Activated naive CD4-positive, alpha-beta T cell treated with anti-CD3 and anti-CD28 coated beads, Interleukin-2, amount 10 ng/mL, durations not matched to agents 7 days and 5 days (primary cell): ENCODE data around the gene ST3GAL3.

Experiments used
- CTCF ChIA-PET: fragments of 350-600 bp; sonication (Branson Sonifier 250); formaldehyde crosslinking; loops from one replicate; lab custom pipeline; 2021; ENCODE audit warnings: antibody characterized with exemption; lab: Charles Lee
- DNase-seq: peaks from one replicate; pipeline ENCODE4 v3.0.0-alpha.2; 2020
- H3K27ac Mint-ChIP-seq: one replicate; pipeline ENCODE4 v1.8.0; 2021; ENCODE audit warnings: mild to moderate bottlenecking, moderate library complexity, mixed read lengths
- H3K27me3 Mint-ChIP-seq: one replicate; pipeline ENCODE4 v1.8.0; 2021; ENCODE audit warnings: mild to moderate bottlenecking, mixed read lengths
- H3K36me3 Mint-ChIP-seq: one replicate; pipeline ENCODE4 v1.8.0; 2021; ENCODE audit warnings: mixed read lengths
- H3K4me1 Mint-ChIP-seq: one replicate; pipeline ENCODE4 v1.8.0; 2021; ENCODE audit warnings: mixed read lengths
- H3K4me3 Mint-ChIP-seq: one replicate; pipeline ENCODE4 v1.8.0; 2021; ENCODE audit warnings: mild to moderate bottlenecking, moderate library complexity, mixed read lengths
- H3K9me3 Mint-ChIP-seq: one replicate; pipeline ENCODE4 v1.8.0; 2021; ENCODE audit warnings: mixed read lengths

Gene ST3GAL3

GRCh38 chr1:43947874-43948437 is 240.6 kb downstream of the ST3GAL3 start:
- peaks cover 45% of the 10 kb centered on the region for H3K4me1 Mint-ChIP-seq

DNA sequence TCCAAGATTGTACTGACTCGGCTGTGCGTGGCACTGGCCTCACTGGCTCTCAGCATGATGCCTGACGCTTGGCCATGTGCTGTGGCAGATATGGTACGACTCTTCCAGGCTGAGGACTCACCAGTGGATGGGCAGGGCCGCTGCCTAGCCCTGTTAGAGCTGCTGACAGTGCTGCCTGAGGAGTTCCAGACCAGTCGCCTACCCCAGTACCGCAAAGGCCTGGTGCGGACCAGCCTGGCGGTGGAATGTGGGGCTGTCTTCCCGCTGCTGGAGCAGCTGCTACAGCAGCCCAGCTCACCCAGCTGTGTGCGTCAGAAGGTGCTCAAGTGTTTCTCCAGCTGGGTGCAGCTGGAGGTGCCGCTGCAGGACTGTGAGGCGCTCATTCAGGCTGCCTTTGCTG is 242.3 kb downstream of the ST3GAL3 start:
- Mint-ChIP-seq H3K27me3 (no peaks in the 10 kb centered on the region), H3K36me3 (peaks cover 12% of the 10 kb centered on the region), H3K4me1 (peaks cover 39% of the 10 kb centered on the region), H3K9me3 (no peaks in the 10 kb centered on the region), H3K4me3 (no peak overlapping the region), H3K27ac (no peak overlapping the region)
- CTCF ChIA-PET = interaction anchor here (1.2 to 9.3 kb wide), 3 partner anchors 15 to 186 kb away, joined by 5 to 105 read pairs (median 8); partner anchors contain the start of gene ARTN
- DNase-seq = no peak

More at GRCh38 chr1:43947874-43948437, 240.6 kb downstream of the ST3GAL3 start:
- Mint-ChIP-seq H3K27me3 (no peaks in the 10 kb centered on the region), H3K27ac (peak overlapping the region; percentile 91), H3K36me3 (peaks cover 12% of the 10 kb centered on the region), H3K4me3 (peak overlapping the region; percentile 92), H3K9me3 (no peaks in the 10 kb centered on the region)
- DNase-seq = no peak
- CTCF ChIA-PET = interaction anchor here (0.8 to 9.3 kb wide), 3 partner anchors 13 to 185 kb away, joined by 4 to 105 read pairs (median 5); partner anchors contain the start of gene ARTN

DNA sequence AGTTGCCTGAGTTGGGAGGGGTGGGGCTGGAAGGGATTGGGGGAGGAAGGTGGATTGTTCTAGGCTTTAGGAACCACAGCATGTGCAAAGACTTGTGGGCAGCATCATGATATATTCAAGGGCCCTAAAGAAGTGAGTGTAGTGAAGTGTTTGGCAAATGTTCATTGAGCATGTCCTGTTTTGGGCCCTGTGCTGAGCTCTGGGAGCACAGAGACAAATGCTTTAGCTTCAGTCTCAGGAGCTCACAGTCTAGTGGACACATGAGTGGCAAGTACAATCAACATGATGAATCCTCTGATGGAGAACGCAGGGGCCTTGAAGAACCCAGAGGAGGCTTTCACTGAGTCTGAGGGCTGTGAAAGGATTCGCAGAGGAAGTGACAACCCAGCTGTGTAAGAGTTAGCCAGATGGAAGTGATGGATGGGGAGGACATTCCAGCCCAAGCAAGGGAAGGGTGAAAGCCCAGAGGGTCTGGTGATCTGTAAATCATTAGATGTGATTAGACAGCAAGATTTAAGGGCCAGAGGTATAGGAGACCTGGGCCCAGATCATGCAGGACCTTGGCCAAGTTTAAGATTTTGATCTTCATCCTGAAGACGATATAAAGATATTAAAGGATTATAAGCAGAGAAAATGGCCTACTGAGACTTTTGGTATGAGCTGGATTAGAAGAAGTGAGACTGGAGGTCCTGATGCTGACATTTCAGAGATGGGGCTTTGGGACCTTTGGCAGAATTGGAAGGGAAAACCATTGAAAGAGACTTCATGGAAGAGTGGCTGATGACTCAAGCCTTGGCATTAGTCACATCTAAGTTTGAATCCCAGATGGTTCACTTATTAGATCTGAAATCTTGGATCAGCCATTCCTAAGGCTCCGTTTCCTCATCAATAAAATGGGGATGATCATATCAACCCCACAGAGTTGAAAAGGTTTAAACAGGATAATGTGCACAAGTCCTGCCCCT is 244.0 kb downstream of the ST3GAL3 start:
- Mint-ChIP-seq H3K4me3 (no peak overlapping the region), H3K9me3 (no peaks in the 10 kb centered on the region), H3K36me3 (peaks cover 10% of the 10 kb centered on the region), H3K27ac (no peak overlapping the region), H3K4me1 (peaks cover 24% of the 10 kb centered on the region), H3K27me3 (no peaks in the 10 kb centered on the region)
- CTCF ChIA-PET = interaction anchor here (0.6 to 9.3 kb wide), 3 partner anchors 17 to 188 kb away, joined by 3 to 105 read pairs (median 8); partner anchors contain the start of gene ARTN
- no peak for DNase-seq

GRCh38 chr1:43952731-43953346 is 245.5 kb downstream of the ST3GAL3 start:
- DNase-seq = no peak
- H3K4me1 Mint-ChIP-seq = peaks cover 17% of the 10 kb centered on the region
- H3K27me3 Mint-ChIP-seq = no peaks in the 10 kb centered on the region
- no peak overlapping the region for H3K4me3 Mint-ChIP-seq
- H3K9me3 Mint-ChIP-seq = no peaks in the 10 kb centered on the region
- H3K36me3 Mint-ChIP-seq = peaks cover 12% of the 10 kb centered on the region
- no peak overlapping the region for H3K27ac Mint-ChIP-seq
- CTCF ChIA-PET = interaction anchor here (1.2 kb wide), 1 partner anchor 84 kb away, joined by 4 read pairs; no protein-coding TSS in a partner anchor

DNA sequence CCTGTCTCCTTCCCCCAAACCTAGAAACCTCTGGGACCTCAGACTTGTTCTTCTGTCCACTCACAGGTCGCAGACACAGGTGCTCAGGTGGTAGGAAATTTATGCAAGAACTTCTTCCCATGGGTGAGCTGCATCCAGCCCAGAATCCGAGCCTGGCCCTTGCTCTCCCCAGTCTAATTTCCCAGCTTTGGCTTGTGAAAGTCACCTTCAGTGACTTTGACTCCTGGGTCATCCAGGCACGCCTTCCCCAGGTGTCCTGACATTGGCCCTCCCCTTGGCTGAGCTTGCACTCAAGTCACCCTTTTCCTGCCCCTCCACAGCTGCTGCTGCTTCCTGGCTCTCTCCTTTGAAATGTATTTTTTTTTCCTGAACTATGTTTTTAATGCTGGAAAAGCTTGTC is 246.0 kb downstream of the ST3GAL3 start:
- Mint-ChIP-seq H3K27ac (no peak overlapping the region), H3K4me3 (no peak overlapping the region), H3K36me3 (peaks cover 14% of the 10 kb centered on the region), H3K4me1 (peaks cover 12% of the 10 kb centered on the region), H3K27me3 (no peaks in the 10 kb centered on the region), H3K9me3 (no peaks in the 10 kb centered on the region)
- CTCF ChIA-PET = interaction anchor here (1.2 to 2.9 kb wide), 2 partner anchors 19 to 83 kb away, joined by 4 to 15 read pairs; no protein-coding TSS in a partner anchor
- DNase-seq = no peak

DNA sequence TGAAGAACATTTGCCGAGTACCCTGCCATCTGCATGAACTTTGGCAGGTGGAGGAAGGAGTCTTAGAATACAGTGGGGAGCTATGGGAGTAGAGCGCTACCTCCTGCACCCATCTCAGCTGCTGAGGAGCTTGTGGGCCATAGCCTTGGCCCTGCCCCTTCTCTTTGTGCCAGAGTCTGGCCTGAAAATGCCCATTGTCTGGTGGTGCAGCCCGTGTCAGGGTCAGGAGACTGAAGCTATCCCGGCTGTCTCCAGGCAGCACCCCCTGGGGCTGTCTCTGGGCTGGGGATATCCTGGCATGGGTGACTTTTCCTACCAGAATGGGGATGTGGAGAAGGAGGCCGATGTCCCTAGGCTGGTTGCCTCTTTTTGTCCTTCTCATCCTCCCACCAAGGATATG is 246.7 kb downstream of the ST3GAL3 start:
- Mint-ChIP-seq H3K9me3 (no peaks in the 10 kb centered on the region), H3K36me3 (peaks cover 17% of the 10 kb centered on the region), H3K27ac (no peak overlapping the region), H3K27me3 (no peaks in the 10 kb centered on the region), H3K4me3 (no peak overlapping the region), H3K4me1 (peaks cover 7% of the 10 kb centered on the region)
- DNase-seq = no peak
- CTCF ChIA-PET = interaction anchor here (1.2 to 2.9 kb wide), 2 partner anchors 19 to 83 kb away, joined by 4 to 15 read pairs; no protein-coding TSS in a partner anchor

- no peak for DNase-seq
- H3K36me3 Mint-ChIP-seq = peaks cover 9% of the 10 kb centered on the region
- H3K4me3 Mint-ChIP-seq = no peak overlapping the region
- H3K27ac Mint-ChIP-seq = no peak overlapping the region
- CTCF ChIA-PET = interaction anchor here (1.2 to 2.9 kb wide), 3 partner anchors 10 to 22 kb away, joined by 3 to 15 read pairs (median 5); partner anchors contain the start of gene IPO13
- H3K9me3 Mint-ChIP-seq = no peaks in the 10 kb centered on the region
- no peaks in the 10 kb centered on the region for H3K27me3 Mint-ChIP-seq
- H3K4me1 Mint-ChIP-seq = no peaks in the 10 kb centered on the region
These were observed 248.9 kb downstream of the ST3GAL3 start for GRCh38 chr1:43956234-43956633.

DNA sequence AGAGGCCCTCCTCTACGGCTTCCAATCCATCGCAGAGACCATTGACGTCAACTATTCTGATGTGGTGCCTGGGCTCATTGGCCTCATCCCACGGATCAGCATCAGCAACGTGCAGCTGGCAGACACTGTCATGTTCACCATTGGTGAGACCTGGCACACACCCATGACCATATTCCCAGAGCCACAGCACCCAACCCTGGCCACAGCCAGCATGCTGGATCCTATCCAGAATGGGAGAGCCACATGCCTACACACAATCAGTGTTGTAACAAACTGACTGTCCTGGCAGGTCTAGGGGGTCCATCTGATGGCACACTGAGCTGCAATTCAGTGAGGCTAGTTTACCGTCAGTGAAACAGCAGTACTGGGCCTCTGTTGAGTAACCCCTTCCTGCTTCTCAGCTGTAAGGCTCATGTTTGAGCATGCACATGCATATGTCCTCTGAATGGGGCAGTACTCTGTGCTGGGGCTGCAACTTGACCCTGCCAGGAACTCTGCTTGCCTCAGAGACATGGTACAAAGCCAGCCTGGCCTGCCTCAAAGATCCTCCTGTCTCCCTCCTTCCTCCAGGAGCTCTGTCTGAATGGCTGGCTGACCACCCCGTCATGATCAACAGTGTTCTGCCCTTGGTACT is 250.2 kb downstream of the ST3GAL3 start:
- Mint-ChIP-seq H3K4me1 (no peaks in the 10 kb centered on the region), H3K27ac (no peak overlapping the region), H3K27me3 (no peaks in the 10 kb centered on the region), H3K36me3 (peaks cover 13% of the 10 kb centered on the region), H3K4me3 (no peak overlapping the region), H3K9me3 (no peaks in the 10 kb centered on the region)
- CTCF ChIA-PET = interaction anchor here (2.1 kb wide), 1 partner anchor 23 kb away, joined by 5 read pairs; no protein-coding TSS in a partner anchor
- no peak for DNase-seq

DNA sequence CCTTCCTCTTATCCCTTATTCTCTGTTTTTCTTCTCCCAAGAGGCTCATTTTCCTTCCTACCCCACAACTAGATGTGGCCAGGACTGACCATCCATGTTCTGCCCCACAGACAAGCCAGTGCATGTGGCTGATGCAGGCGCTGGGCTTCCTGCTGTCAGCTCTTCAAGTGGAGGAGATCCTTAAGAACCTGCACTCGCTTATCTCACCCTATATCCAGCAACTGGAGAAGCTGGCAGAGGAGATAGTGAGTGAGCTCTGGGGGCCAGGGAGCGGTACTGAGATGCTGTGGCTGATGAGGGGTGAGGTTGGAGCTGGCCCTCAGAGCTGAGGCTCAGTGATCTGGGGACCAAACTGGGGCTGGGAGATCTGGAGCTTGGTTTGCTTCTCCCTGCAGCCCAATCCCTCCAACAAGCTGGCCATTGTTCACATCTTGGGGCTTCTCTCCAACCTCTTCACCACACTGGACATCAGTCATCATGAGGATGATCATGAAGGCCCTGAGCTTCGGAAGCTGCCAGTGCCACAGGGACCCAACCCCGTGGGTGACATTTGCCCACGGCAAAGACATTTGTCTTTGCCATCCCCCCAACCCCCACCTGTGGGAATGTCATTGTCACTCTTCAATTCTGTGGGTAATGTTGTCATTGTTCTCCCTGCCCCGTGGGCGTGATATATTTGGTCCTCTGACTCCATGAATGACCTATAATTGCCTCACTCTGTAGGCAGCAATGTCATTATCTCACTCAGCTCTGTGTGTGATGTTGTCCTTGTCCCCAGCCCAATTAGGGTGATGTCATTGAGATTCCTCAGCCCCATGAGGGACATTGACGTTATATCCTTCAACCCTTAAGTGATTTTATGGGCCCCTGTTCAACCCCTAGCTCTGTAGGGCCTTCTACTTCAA is 251.3 kb downstream of the ST3GAL3 start:
- Mint-ChIP-seq H3K9me3 (no peaks in the 10 kb centered on the region), H3K36me3 (peaks cover 14% of the 10 kb centered on the region), H3K27ac (no peak overlapping the region), H3K4me1 (no peaks in the 10 kb centered on the region), H3K4me3 (no peak overlapping the region), H3K27me3 (no peaks in the 10 kb centered on the region)
- CTCF ChIA-PET = interaction anchor here (0.8 to 2.1 kb wide), 4 partner anchors 12 to 195 kb away, joined by 3 to 5 read pairs (median 4); partner anchors contain the start of gene DPH2
- DNase-seq = no peak

DNA sequence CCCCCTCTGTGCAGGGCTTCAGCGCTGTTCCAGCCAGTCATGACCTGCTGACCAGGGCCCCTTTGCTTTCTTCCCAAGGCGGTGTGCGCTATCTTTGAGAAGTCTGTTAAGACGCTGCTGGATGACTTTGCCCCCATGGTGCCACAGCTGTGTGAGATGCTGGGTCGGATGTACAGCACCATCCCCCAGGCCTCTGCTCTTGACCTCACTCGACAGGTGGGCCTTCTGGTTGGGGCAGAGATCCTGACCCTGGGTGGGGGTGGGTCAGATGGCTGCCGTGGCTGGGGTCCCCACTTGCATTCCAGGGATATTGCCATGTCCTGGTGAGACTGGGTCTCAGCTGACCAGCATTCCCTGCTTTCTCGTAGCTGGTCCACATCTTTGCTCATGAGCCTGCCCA is 253.5 kb downstream of the ST3GAL3 start:
- Mint-ChIP-seq H3K27ac (no peak overlapping the region), H3K4me1 (no peaks in the 10 kb centered on the region), H3K36me3 (peaks cover 14% of the 10 kb centered on the region), H3K4me3 (no peak overlapping the region), H3K27me3 (no peaks in the 10 kb centered on the region), H3K9me3 (no peaks in the 10 kb centered on the region)
- CTCF ChIA-PET = no interaction called here
- no peak for DNase-seq

- Mint-ChIP-seq H3K4me1 (no peaks in the 10 kb centered on the region), H3K27me3 (no peaks in the 10 kb centered on the region), H3K27ac (no peak overlapping the region), H3K36me3 (peaks cover 14% of the 10 kb centered on the region), H3K4me3 (no peak overlapping the region), H3K9me3 (no peaks in the 10 kb centered on the region)
- no peak for DNase-seq
- CTCF ChIA-PET = no interaction called here
These were observed 254.4 kb downstream of the ST3GAL3 start for GRCh38 chr1:43961692-43962091.

- CTCF ChIA-PET = no interaction called here
- H3K4me3 Mint-ChIP-seq = no peak overlapping the region
These were observed 255.0 kb downstream of the ST3GAL3 start for GRCh38 chr1:43962324-43962723.

GRCh38 chr1:43963006-43963405 is 255.7 kb downstream of the ST3GAL3 start:
- H3K36me3 Mint-ChIP-seq = peaks cover 9% of the 10 kb centered on the region
- H3K27me3 Mint-ChIP-seq = no peaks in the 10 kb centered on the region
- H3K27ac Mint-ChIP-seq = no peak overlapping the region
- no peaks in the 10 kb centered on the region for H3K9me3 Mint-ChIP-seq
- H3K4me1 Mint-ChIP-seq = no peaks in the 10 kb centered on the region
- DNase-seq = no peak
- CTCF ChIA-PET = no interaction called here
- no peak overlapping the region for H3K4me3 Mint-ChIP-seq

More at GRCh38 chr1:43962324-43962723, 255.0 kb downstream of the ST3GAL3 start:
- H3K27me3 Mint-ChIP-seq = no peaks in the 10 kb centered on the region
- no peak overlapping the region for H3K27ac Mint-ChIP-seq
- H3K4me1 Mint-ChIP-seq = no peaks in the 10 kb centered on the region
- DNase-seq = no peak
- peaks cover 12% of the 10 kb centered on the region for H3K36me3 Mint-ChIP-seq
- no peaks in the 10 kb centered on the region for H3K9me3 Mint-ChIP-seq
